HepG2 (cell line): ENCODE measurements around the gene AOX1. TPM values are rescaled to one million over a fixed set of nuclear protein-coding genes. Genes with fewer than 3 reads are reported as not detected.

ENCODE experiments used
- ATF5 ChIP-seq: sonication (generic); formaldehyde crosslinking; IDR thresholded peaks from 2 replicates; pipeline ENCODE4 v1.4.0; 2020; ENCODE audit warnings: mild to moderate bottlenecking, low read depth, missing genetic modification reagents
- MLXIP ChIP-seq: sonication (generic); formaldehyde crosslinking; IDR thresholded peaks from 2 replicates; pipeline ENCODE4 v1.9.0; 2021; ENCODE audit warnings: missing genetic modification reagents, borderline replicate concordance
- NCOA5 ChIP-seq: sonication (generic); formaldehyde crosslinking; IDR thresholded peaks from 2 replicates; pipeline ENCODE4 v1.4.0; 2020; ENCODE audit warnings: missing genetic modification reagents
- NPAS2 ChIP-seq: sonication (generic); formaldehyde crosslinking; IDR thresholded peaks from 2 replicates; pipeline ENCODE4 v1.8.0; 2022; ENCODE audit warnings: mild to moderate bottlenecking, missing genetic modification reagents, borderline replicate concordance
- PTBP1 ChIP-seq: fragments of 200-400 bp; formaldehyde crosslinking; IDR thresholded peaks from 2 replicates; pipeline ENCODE4 v1.6.1; 2018; ENCODE audit warnings: low read length, low read depth; ENCODE audit not compliant: poor library complexity, severe bottlenecking
- SNAPC2 ChIP-seq: sonication (generic); formaldehyde crosslinking; IDR thresholded peaks from 2 replicates; pipeline ENCODE4 v1.8.1; 2022; ENCODE audit warnings: mild to moderate bottlenecking, missing genetic modification reagents
- SP140L ChIP-seq: sonication (generic); formaldehyde crosslinking; IDR thresholded peaks from 2 replicates; pipeline ENCODE4 v1.4.0; 2020; ENCODE audit warnings: missing genetic modification reagents, borderline replicate concordance
- ZBTB37 ChIP-seq: sonication (generic); formaldehyde crosslinking; IDR thresholded peaks from 2 replicates; pipeline ENCODE4 v1.4.0; 2020; ENCODE audit warnings: mild to moderate bottlenecking, missing genetic modification reagents
- ZEB1 ChIP-seq: IDR thresholded peaks from 2 replicates; pipeline ENCODE4 v1.6.1; 2012; ENCODE audit warnings: mild to moderate bottlenecking, low read depth, inconsistent platforms; ENCODE audit not compliant: insufficient replicate concordance
- ZNF12 ChIP-seq: sonication (generic); formaldehyde crosslinking; IDR thresholded peaks from 2 replicates; pipeline ENCODE4 v1.5.0; 2020; ENCODE audit warnings: missing genetic modification reagents
- ZNF136 ChIP-seq: sonication (generic); formaldehyde crosslinking; IDR thresholded peaks from 2 replicates; pipeline ENCODE4 v1.8.1; 2022; ENCODE audit warnings: low read depth, mild to moderate bottlenecking, moderate library complexity, missing genetic modification reagents
- ZNF282 ChIP-seq: fragments of 450-650 bp; IDR thresholded peaks from 2 replicates; pipeline ENCODE4 v1.6.1; 2018; ENCODE audit not compliant: partially characterized antibody
- ZNF337 ChIP-seq: sonication (generic); formaldehyde crosslinking; IDR thresholded peaks from 2 replicates; pipeline ENCODE4 v1.5.1; 2020; ENCODE audit warnings: missing genetic modification reagents, low read depth, mild to moderate bottlenecking, borderline replicate concordance
- ZNF646 ChIP-seq: sonication (generic); formaldehyde crosslinking; IDR thresholded peaks from 2 replicates; pipeline ENCODE4 v1.9.0; 2021; ENCODE audit warnings: mild to moderate bottlenecking, missing genetic modification reagents
- ZNF737 ChIP-seq: sonication (generic); formaldehyde crosslinking; IDR thresholded peaks from 2 replicates; pipeline ENCODE4 v1.5.0; 2020; ENCODE audit warnings: missing genetic modification reagents, mild to moderate bottlenecking, borderline replicate concordance
- ZNF891 ChIP-seq: sonication (generic); formaldehyde crosslinking; IDR thresholded peaks from 2 replicates; pipeline ENCODE4 v1.5.0; 2020; ENCODE audit warnings: mild to moderate bottlenecking, missing genetic modification reagents
- polyA plus RNA-seq, 8 experiments: library from polyadenylated mRNA; depleted of rRNA in 3 of 8; stranded (reverse) in 7 of 8; unstranded in 1 of 8; fragments of >200 nt; fragmentation: Illumina TruSeq in 4 of 8; extraction: Trizol in 4 of 8; gene quantifications; 2 replicates each; pipeline versions ENCODE4 v1.2.1 to v1.2.3, GENCODE V29; 2011 to 2016; ENCODE audit warnings: low read depth in 4 of 8, missing spikeins in 1 of 8, mixed read lengths in 1 of 8; ENCODE audit not compliant: insufficient read depth in 1 of 8
- total RNA-seq, 5 experiments: library from RNA; depleted of rRNA; stranded (reverse); fragments of >200 nt; fragmentation: Illumina TruSeq; extraction: Trizol; gene quantifications; 2 replicates each; pipeline ENCODE4 v1.2.3, GENCODE V29; 2016; ENCODE audit warnings: low read depth in 1 of 5
- TF ChIP-seq, protein P1 (sequence below): sonication (generic); formaldehyde crosslinking; IDR thresholded peaks from 2 replicates; pipeline ENCODE4 v1.4.0; 2020; ENCODE audit warnings: mild to moderate bottlenecking, missing genetic modification reagents

AOX1 gene
- total and polyA plus RNA-seq, 2 of the 13 experiments (the other 11 are each of a cell fraction or from before 2014, with no cell fraction given) = 9.2 to 18.0 TPM

GRCh38 chr2:200713003-200713703 is 127.3 kb downstream of the AOX1 start (continued):
- no peak for TF ChIP-seq ZNF646 (CRISPR knock-in tag)
- TF ChIP-seq SNAPC2 = no peak
- TF ChIP-seq ZNF136 (CRISPR knock-in tag) = peak; percentile 80
- no peak for TF ChIP-seq ZBTB37 (CRISPR knock-in tag)
- no peak for TF ChIP-seq NPAS2 (CRISPR knock-in tag)
- TF ChIP-seq ZEB1 = no peak
- no peak for TF ChIP-seq PTBP1
- TF ChIP-seq ZNF282 = no peak
- TF ChIP-seq, protein P1, sequence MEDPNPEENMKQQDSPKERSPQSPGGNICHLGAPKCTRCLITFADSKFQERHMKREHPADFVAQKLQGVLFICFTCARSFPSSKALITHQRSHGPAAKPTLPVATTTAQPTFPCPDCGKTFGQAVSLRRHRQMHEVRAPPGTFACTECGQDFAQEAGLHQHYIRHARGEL (CRISPR knock-in tag) = no peak
- no peak for TF ChIP-seq NCOA5
- TF ChIP-seq ZNF891 (CRISPR knock-in tag) = no peak
- TF ChIP-seq ZNF737 = no peak
- TF ChIP-seq MLXIP (CRISPR knock-in tag) = no peak
- no peak for TF ChIP-seq ZNF337
- no peak for TF ChIP-seq ZNF12 (CRISPR knock-in tag)
- TF ChIP-seq SP140L = 0 out of 2 replicates have a peak, but pooled peaks have one; percentile 27
- no peak for TF ChIP-seq ATF5
